Gastroesophageal sphincter (tissue), 3 donors: ENCODE measurements around the gene GGT6.

Experiments used
- CTCF ChIP-seq, 4 experiments: fragments of 200-600 bp in 2 of 4; fragments of 450-650 bp in 2 of 4; sonication (generic) in 1 of 4; IDR thresholded peaks; one replicate each; pipeline ENCODE4 v1.5.1; 2017 to 2019; ENCODE audit warnings: antibody characterized with exemption in 4 of 4, mild to moderate bottlenecking in 2 of 4, moderate library complexity in 2 of 4
- POLR2A ChIP-seq, 2 donors: fragments of 450-650 bp; IDR thresholded peaks; one replicate each; pipeline ENCODE4 v1.6.1; 2017; ENCODE audit warnings: antibody characterized with exemption in 2 of 2, mild to moderate bottlenecking in 2 of 2, moderate library complexity in 1 of 2

GRCh38 chr17:4535667-4536258 is 24.6 kb downstream of the GGT6 start:
- no peak for TF ChIP-seq POLR2A (IDR thresholded peaks at IDR 0.05)
- TF ChIP-seq CTCF (IDR thresholded peaks at IDR 0.05): no peak
